GM13977 (cell line): Measurements from ENCODE around the gene KARS1.

ENCODE experiments used
- DNase-seq: peaks from one replicate; pipeline ENCODE4 v3.0.0; 2012; ENCODE audit warnings: low spot score
- CTCF ChIP-seq: IDR thresholded peaks from 2 replicates; pipeline ENCODE4 v1.5.1; 2012; ENCODE audit warnings: mild to moderate bottlenecking, control low read depth; ENCODE audit not compliant: insufficient read depth; ENCODE audit errors: extremely low read depth, missing control alignments
- in situ Hi-C: fragments of 300-500 bp; cut with MboI; formaldehyde crosslinking; loops from one replicate; pipeline ENCODE4 v1.12.0; 2022; ENCODE audit warnings: low sequenced_read_pairs, low pct_unique_long_range_greater_than_20kb, mixed read lengths, inconsistent platforms; ENCODE audit not compliant: unreplicated experiment

The KARS1 gene

DNA sequence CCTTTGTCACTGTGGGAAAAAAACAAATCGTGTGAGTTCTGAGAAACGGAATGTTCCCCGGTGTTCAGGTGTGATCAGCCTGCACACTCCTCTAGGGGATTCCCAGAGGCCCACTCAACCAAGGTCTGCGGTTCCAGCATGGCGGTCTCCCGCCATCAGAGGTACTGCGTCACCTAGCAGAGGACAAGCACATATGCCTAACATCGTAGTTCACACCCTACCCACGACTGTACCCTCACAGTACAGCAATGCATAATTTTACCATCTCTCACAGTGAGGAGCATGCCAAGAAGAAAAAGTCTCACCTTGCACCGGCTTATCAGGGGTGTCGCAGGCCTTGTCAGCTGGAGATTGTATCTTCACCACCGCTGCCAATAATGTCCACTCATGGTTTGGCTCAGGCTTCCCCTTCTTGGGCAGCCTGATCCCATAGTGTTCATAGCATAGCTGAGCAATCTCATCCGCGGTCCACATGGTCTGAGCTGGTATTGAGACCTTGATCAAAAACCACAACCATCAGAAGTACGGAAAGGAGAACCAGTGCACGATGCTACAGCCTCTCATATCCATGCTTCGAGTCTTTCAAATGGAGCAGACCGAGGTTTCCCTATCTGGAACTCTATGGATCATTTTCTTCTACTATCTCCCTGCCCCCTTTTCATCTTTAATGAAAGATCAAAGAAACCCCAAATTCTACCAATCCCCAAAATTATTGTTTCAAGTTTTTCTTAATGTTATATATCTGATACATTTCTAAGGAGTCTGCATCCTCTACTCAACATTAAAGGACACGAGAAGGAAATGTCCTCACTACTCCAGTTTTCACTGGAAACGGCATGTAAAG is 26.9 kb downstream of the KARS1 start:
- DNase-seq = no peak
- TF ChIP-seq CTCF = no peak
- in situ Hi-C loops = no loop called here

DNA sequence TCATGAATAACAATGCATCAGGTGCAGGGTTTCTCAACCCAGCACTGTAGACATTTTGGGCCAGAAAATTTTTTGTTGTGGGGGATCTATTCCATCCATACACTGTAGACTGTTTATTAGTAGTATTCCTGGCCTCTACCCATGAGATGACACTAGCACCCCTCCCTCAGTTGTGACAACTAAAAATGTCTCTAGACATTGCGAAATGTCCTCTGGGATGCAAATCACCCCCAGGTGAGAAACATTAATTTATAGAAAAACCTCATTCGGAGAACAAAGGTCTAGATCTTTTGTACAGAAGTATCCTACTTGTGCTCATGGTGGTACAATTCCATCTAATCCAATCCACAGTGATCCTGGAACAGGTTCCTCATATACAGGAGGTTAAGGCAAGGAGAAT is 28.7 kb downstream of the KARS1 start:
- in situ Hi-C loops = no loop called here
- TF ChIP-seq CTCF = no peak
- no peak for DNase-seq

GRCh38 chr16:75617121-75617520 is 30.3 kb downstream of the KARS1 start:
- no peak for TF ChIP-seq CTCF
- DNase-seq = no peak
- in situ Hi-C loops = no loop called here

GRCh38 chr16:75616521-75617010 is 30.9 kb downstream of the KARS1 start:
- peak; percentile 12 for DNase-seq
- in situ Hi-C loops = no loop called here
- TF ChIP-seq CTCF = no peak

DNA sequence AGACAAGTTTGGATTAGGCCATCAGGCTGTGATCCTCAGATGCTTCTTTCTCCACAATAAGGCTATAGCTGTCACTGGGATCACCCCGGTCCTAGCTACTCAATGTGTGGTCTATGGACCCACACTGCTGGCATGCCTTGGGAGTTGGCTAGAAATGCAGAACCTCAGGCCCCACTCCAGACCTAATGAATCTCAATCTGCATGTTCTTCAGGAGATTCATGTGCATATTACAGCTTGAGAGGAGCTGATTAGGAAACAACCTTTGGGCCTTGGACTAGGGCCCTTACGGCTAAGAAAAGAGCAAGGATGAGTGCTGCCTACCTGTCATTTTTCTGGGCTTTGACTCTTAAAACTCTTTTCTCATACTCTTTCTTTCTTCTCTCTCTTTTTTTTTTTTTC is 31.8 kb downstream of the KARS1 start:
- no peak for TF ChIP-seq CTCF
- in situ Hi-C loops = no loop called here
- DNase-seq = no peak

- DNase-seq = no peak
- no peak for TF ChIP-seq CTCF
- in situ Hi-C loops = no loop called here
Observed at GRCh38 chr16:75614066-75614897, 33.2 kb downstream of the KARS1 start.
